Fibroblast of villous mesenchyme (primary cell): ENCODE measurements around the gene E2F3. TPM values are rescaled to one million over a fixed set of nuclear protein-coding genes. Genes with fewer than 3 reads are reported as not detected.

Source experiments
- DNase-seq: peaks from one replicate; pipeline ENCODE4 v3.0.0-alpha.2; 2010; ENCODE audit warnings: low read depth
- H3K4me3 ChIP-seq: 2 replicates; pipeline ENCODE4 v1.5.1; 2011; ENCODE audit warnings: low read depth, mild to moderate bottlenecking, low read length
- CTCF ChIP-seq: IDR thresholded peaks from 2 replicates; pipeline ENCODE4 v1.5.1; 2012; ENCODE audit warnings: low read depth, mild to moderate bottlenecking, low read length; ENCODE audit not compliant: insufficient read depth
- total RNA-seq: library from RNA; depleted of rRNA; stranded (reverse); fragments of >200 nt; gene quantifications from 2 replicates; pipeline ENCODE4 v1.2.3, GENCODE V29; 2012

Gene E2F3
- total RNA-seq, 1 donor: 13.0 TPM

- TF ChIP-seq CTCF: no peak
- no peak for DNase-seq
- no peak overlapping the region for H3K4me3 ChIP-seq
These were observed 36.2 kb upstream of the E2F3 start for GRCh38 chr6:20365456-20365855.

- DNase-seq: no peak
- TF ChIP-seq CTCF: no peak
- no peak overlapping the region for H3K4me3 ChIP-seq
These were observed 35.4 kb upstream of the E2F3 start for GRCh38 chr6:20366082-20366830.

- peak; percentile 31 for DNase-seq
- no peak for TF ChIP-seq CTCF
- H3K4me3 ChIP-seq: no peak overlapping the region
These were observed 33.8 kb upstream of the E2F3 start for GRCh38 chr6:20367743-20368485.

- H3K4me3 ChIP-seq: no peak overlapping the region
- no peak for DNase-seq
- TF ChIP-seq CTCF: no peak
These were observed 31.3 kb upstream of the E2F3 start for GRCh38 chr6:20370393-20370792.

GRCh38 chr6:20370801-20371200 lies 30.9 kb upstream of the E2F3 start:
- no peak for TF ChIP-seq CTCF
- H3K4me3 ChIP-seq: no peak overlapping the region
- DNase-seq: no peak

- no peak for DNase-seq
- no peak overlapping the region for H3K4me3 ChIP-seq
- no peak for TF ChIP-seq CTCF
These were observed 26.2 kb upstream of the E2F3 start for GRCh38 chr6:20375436-20375835.
